ENCODE results near the gene FBXW5. TPM values are rescaled to one million over a fixed set of nuclear protein-coding genes. Genes with fewer than 3 reads are reported as not detected.

FBXW5 gene
- total and polyA plus RNA-seq, 9 of the 15 experiments (the other 6 are each of a cell fraction or from before 2014, with no cell fraction given), result 0.21 to 128 (median 37.0) TPM

- TF ChIP-seq HINFP (tag; conservative IDR thresholded peaks at IDR 0.05; ENCODE audit: low read depth), result no peak
- no peak for TF ChIP-seq NFE2L1 (tag; IDR thresholded peaks at IDR 0.05; ENCODE audit: borderline replicate concordance, low read depth)
- no peak for TF ChIP-seq WHSC1 (IDR thresholded peaks at IDR 0.05; ENCODE audit: low read length)
- no peak for TF ChIP-seq YBX1 (IDR thresholded peaks at IDR 0.05)
- no peak for TF ChIP-seq TAL1 (IDR thresholded peaks at IDR 0.05)
- 0 out of 6 replicates have a peak, but pooled peaks of 1 of the 3 experiments have one; percentile 2 for TF ChIP-seq CTCF (IDR thresholded peaks at IDR 0.05 in 2 of 3, conservative IDR thresholded peaks at IDR 0.05 in 1 of 3; ENCODE audit: insufficient read depth in 2 of 3, low read depth in 1 of 3, low read length in 3 of 3)
- no peak for TF ChIP-seq KDM1A (IDR thresholded peaks at IDR 0.05)
- TF ChIP-seq KLF16 (IDR thresholded peaks at IDR 0.05), result no peak
- TF ChIP-seq ZNF445 (CRISPR knock-in tag; IDR thresholded peaks at IDR 0.05; ENCODE audit: low read depth), result no peak
- no peak for TF ChIP-seq E2F8 (IDR thresholded peaks at IDR 0.05; ENCODE audit: low read depth, partially characterized antibody)
- no peak for TF ChIP-seq MEF2A (IDR thresholded peaks at IDR 0.05; ENCODE audit: control insufficient read depth, low read depth, low read length)
- no peak for TF ChIP-seq FOXM1 (IDR thresholded peaks at IDR 0.05; ENCODE audit: low read depth)
- TF ChIP-seq FOXM1 (CRISPR knock-in tag; IDR thresholded peaks at IDR 0.05; ENCODE audit: low read depth), result no peak
- no peak for TF ChIP-seq PKNOX1 (IDR thresholded peaks at IDR 0.05)
- no peak for TF ChIP-seq RAD51 (IDR thresholded peaks at IDR 0.05; ENCODE audit: borderline replicate concordance, low read depth)
- TF ChIP-seq FOXP4 (CRISPR knock-in tag; IDR thresholded peaks at IDR 0.05; ENCODE audit: borderline replicate concordance), result no peak
- no peak for TF ChIP-seq SUPT5H (IDR thresholded peaks at IDR 0.05)
- no peak for TF ChIP-seq TEAD1 (CRISPR knock-in tag; IDR thresholded peaks at IDR 0.05)
- TF ChIP-seq HMG20B (CRISPR knock-in tag; IDR thresholded peaks at IDR 0.05), result no peak
Observed at GRCh38 chr9:136978865-136979544, 34.5 kb upstream of the FBXW5 start (continued).

Data from K562 (cell line).